Measurements from ENCODE around the gene AHNAK. TPM values are rescaled to one million over a fixed set of nuclear protein-coding genes. Genes with fewer than 3 reads are reported as not detected.

AHNAK gene
- total RNA-seq, 2 experiments from 2014 or later: 0.21 to 0.28 TPM

DNA sequence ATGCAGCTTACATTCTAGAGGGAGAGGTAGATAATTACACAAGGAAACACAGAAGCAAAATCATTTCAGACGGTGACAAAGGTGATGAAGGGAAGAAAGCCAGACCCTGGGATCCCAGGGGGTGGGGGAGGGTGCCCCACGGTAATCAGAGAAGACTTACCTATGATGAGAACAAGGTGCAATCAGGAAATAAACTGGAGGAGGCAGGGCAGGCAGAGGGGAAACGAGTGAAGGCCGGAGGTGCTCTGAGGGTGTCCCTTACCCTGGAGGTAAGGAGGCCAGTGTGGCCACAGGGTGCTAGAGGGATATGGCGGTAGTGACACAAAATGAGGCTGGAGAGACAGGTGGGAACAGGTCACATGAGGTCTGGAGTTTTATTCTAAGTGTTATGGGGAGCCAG is 141.7 kb downstream of the AHNAK start:
- Histone ChIP-seq H3K4me1 (ENCODE audit: insufficient read depth, low read length, poor library complexity, severe bottlenecking) (no peaks in the 10 kb centered on the region), H3K9me3 (ENCODE audit: low read length) (no peaks in the 10 kb centered on the region), H3K36me3 (ENCODE audit: insufficient read depth, low read length) (no peaks in the 10 kb centered on the region), H3K27ac (ENCODE audit: low read depth, low read length, poor library complexity, severe bottlenecking) (no peak overlapping the region), H3K4me2 (ENCODE audit: low read length) (no peak overlapping the region), H4K20me1 (ENCODE audit: insufficient read depth, low read length) (no peaks in the 10 kb centered on the region), H3K4me3 (ENCODE audit: low read depth, low read length, poor library complexity, severe bottlenecking) (no peak overlapping the region), H3K79me2 (ENCODE audit: insufficient read depth, low read depth, low read length) (no peaks in the 10 kb centered on the region), H3K9me2 (ENCODE audit: insufficient read depth, low read length) (no peaks in the 10 kb centered on the region), H2AFZ (ENCODE audit: low read length) (no peak overlapping the region)
- POLR2A ChIA-PET: no interaction called here
- CTCF ChIA-PET (ENCODE audit: unreplicated experiment): no interaction called here
- no peak for DNase-seq (ENCODE audit: low spot score)
- no TSS peak for BruUV-seq (replicated peaks)
- intact Hi-C loops (cut with micrococcal nuclease; ENCODE audit: unreplicated experiment): no loop called here
- TF ChIP-seq, protein P1, sequence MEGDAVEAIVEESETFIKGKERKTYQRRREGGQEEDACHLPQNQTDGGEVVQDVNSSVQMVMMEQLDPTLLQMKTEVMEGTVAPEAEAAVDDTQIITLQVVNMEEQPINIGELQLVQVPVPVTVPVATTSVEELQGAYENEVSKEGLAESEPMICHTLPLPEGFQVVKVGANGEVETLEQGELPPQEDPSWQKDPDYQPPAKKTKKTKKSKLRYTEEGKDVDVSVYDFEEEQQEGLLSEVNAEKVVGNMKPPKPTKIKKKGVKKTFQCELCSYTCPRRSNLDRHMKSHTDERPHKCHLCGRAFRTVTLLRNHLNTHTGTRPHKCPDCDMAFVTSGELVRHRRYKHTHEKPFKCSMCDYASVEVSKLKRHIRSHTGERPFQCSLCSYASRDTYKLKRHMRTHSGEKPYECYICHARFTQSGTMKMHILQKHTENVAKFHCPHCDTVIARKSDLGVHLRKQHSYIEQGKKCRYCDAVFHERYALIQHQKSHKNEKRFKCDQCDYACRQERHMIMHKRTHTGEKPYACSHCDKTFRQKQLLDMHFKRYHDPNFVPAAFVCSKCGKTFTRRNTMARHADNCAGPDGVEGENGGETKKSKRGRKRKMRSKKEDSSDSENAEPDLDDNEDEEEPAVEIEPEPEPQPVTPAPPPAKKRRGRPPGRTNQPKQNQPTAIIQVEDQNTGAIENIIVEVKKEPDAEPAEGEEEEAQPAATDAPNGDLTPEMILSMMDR (conservative IDR thresholded peaks at IDR 0.05; ENCODE audit: low read length): no peak
- no peak for TF ChIP-seq EZH2phosphoT487 (IDR thresholded peaks at IDR 0.05; ENCODE audit: borderline replicate concordance, low read depth, low read length)

DNA sequence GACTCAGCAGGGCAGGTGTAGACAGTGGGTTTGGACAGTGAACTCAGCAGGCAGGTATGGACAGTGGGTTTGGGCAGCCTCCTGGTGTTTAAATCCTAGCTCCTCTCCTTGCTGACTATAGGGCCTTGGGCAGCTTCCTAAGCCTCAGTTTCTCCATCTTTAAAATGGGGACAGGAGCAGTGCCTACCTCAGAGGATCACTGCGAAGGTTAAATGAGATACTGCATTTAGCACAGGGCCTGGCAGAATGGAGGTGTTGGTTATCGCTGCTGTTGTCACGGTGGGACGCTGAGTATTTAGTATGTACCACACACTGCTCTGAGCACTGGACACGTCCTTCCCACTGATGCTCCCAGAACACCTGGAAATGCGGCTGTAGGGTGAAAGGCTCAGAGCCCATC is 142.2 kb downstream of the AHNAK start:
- Histone ChIP-seq H2AFZ (ENCODE audit: low read length) (no peak overlapping the region), H3K9me3 (ENCODE audit: low read length) (no peaks in the 10 kb centered on the region), H3K4me2 (ENCODE audit: low read length) (no peak overlapping the region), H3K36me3 (ENCODE audit: insufficient read depth, low read length) (no peaks in the 10 kb centered on the region), H3K4me3 (ENCODE audit: low read depth, low read length, poor library complexity, severe bottlenecking) (no peak overlapping the region), H3K9me2 (ENCODE audit: insufficient read depth, low read length) (no peaks in the 10 kb centered on the region), H3K4me1 (ENCODE audit: insufficient read depth, low read length, poor library complexity, severe bottlenecking) (no peaks in the 10 kb centered on the region), H3K79me2 (ENCODE audit: insufficient read depth, low read depth, low read length) (no peaks in the 10 kb centered on the region), H3K27ac (ENCODE audit: low read depth, low read length, poor library complexity, severe bottlenecking) (no peak overlapping the region), H4K20me1 (ENCODE audit: insufficient read depth, low read length) (no peaks in the 10 kb centered on the region)
- no peak for DNase-seq (ENCODE audit: low spot score)
- ChIA-PET POLR2A (interaction anchor here (0.7 kb wide), 1 partner anchor 178 kb away, joined by 3 read pairs; no protein-coding TSS in a partner anchor), CTCF (ENCODE audit: unreplicated experiment) (no interaction called here)
- TF ChIP-seq EZH2phosphoT487 (IDR thresholded peaks at IDR 0.05; ENCODE audit: borderline replicate concordance, low read depth, low read length): no peak
- TF ChIP-seq, protein P1 (conservative IDR thresholded peaks at IDR 0.05; ENCODE audit: low read length): no peak
- intact Hi-C loops (cut with micrococcal nuclease; ENCODE audit: unreplicated experiment): no loop called here
- BruUV-seq (replicated peaks): no TSS peak

DNA sequence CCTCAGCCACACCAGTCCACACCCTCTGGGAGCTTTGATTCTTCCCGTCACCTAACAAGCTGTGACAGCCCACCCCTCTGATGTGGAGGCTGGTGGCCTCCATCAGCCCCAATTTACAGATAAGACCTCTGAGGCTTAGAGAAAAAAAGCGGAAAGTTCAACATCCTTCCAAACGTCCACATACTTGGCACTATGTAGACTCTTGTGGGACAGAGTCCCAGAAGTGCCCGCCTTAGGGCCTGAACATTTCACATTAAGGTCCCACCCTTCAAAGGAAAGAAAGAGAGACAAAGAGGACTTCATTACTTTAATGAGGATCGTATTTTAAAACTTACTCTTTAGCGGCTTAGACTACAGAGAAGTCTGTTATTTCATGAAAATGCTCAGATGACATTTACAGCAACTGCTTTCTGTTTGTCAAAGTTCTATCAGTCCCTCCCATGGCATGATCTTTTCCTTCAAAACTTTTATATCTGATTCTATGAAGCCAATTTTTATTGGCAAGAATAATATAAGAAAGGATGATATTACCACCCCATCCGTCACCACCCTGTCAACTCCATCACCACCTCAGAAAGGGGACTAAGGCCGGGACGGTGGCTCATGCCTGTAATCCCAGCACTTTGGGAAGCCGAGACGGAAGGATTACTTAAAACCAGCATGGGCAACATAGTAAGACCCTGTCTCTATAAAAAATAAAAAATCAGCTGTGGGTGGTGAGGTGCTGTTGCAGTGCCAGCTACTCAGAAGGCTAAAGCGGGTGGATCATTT is 143.5 kb downstream of the AHNAK start:
- H3K9me2 ChIP-seq (ENCODE audit: insufficient read depth, low read length): no peaks in the 10 kb centered on the region
- H3K36me3 ChIP-seq (ENCODE audit: insufficient read depth, low read length): no peaks in the 10 kb centered on the region
- POLR2A ChIA-PET: interaction anchor here (0.6 kb wide), 1 partner anchor 296 kb away, joined by 3 read pairs; no protein-coding TSS in a partner anchor
- intact Hi-C loops (cut with micrococcal nuclease; ENCODE audit: unreplicated experiment): no loop called here
- no TSS peak for BruUV-seq (replicated peaks)
- TF ChIP-seq, protein P1 (conservative IDR thresholded peaks at IDR 0.05; ENCODE audit: low read length): no peak
- no peak for TF ChIP-seq EZH2phosphoT487 (IDR thresholded peaks at IDR 0.05; ENCODE audit: borderline replicate concordance, low read depth, low read length)
- H3K79me2 ChIP-seq (ENCODE audit: insufficient read depth, low read depth, low read length): no peaks in the 10 kb centered on the region
- H4K20me1 ChIP-seq (ENCODE audit: insufficient read depth, low read length): no peaks in the 10 kb centered on the region
- no peak overlapping the region for H3K4me3 ChIP-seq (ENCODE audit: low read depth, low read length, poor library complexity, severe bottlenecking)
- DNase-seq (ENCODE audit: low spot score): no peak
- H2AFZ ChIP-seq (ENCODE audit: low read length): no peak overlapping the region
- H3K9me3 ChIP-seq (ENCODE audit: low read length): no peaks in the 10 kb centered on the region
- CTCF ChIA-PET (ENCODE audit: unreplicated experiment): no interaction called here
- no peaks in the 10 kb centered on the region for H3K4me1 ChIP-seq (ENCODE audit: insufficient read depth, low read length, poor library complexity, severe bottlenecking)
- no peak overlapping the region for H3K27ac ChIP-seq (ENCODE audit: low read depth, low read length, poor library complexity, severe bottlenecking)
- no peak overlapping the region for H3K4me2 ChIP-seq (ENCODE audit: low read length)

Measured in OCI-LY7 (cell line).